Activated gamma-delta T cell treated with Interleukin-2 at 50 U/mL for 16 hours (primary cell): ENCODE results near the gene BRD9.
"Not testable (repeated sequence)": the region's sequence is repeated elsewhere in the genome, so short reads cannot be mapped to it uniquely, and the experiment has no call there.

ENCODE experiments used
- DNase-seq: peaks from one replicate; pipeline ENCODE4 v3.0.0-alpha.2; 2020

BRD9 gene

GRCh38 chr5:922436-923280 lies 30.1 kb upstream of the BRD9 start:
- DNase-seq = no peak

DNA sequence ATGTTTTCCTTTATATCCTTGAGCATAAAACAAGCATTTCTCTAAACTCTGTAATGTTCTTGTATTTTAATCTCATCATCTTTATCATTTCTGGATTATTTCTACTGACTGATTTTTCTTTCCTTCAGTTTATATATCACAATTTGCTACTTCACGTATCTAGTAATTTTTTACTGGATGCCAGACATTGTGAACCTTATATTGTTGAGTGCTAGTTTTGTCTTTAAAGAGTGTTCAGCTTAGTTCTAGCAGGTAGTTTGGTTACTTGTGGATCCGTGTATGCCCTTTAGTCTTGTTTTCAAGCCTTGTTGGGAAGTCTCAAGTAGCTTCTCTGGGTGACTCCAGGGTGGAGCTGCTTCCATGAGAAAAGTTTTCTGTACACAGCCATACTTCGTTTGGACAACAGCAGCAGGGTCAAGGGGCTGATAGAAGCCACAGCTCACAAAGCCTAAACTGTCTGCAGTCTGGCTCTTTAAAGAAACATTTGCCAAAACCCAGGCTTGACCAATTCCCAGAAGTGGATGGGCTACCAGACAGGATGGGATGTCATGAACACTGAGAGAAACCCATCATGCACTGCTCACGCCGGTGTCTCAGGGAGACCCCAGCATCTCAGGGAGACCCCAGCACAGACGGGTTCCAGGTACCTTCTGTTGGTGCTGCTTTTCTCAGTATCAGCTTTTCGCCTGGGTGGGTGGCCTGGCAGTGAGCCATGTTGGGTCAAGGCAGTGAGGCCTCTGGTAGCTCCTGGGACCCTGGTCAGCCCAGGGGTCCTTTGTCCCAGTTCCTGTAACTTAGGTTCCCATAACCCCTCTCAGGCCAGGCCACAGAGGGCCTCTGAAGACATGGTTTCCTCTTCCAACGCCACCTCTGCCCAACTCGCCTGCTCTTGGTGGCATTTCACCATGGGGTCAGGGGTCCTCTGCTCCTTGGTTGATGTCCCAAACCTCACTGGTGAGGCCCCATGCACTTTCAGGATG lies 29.1 kb upstream of the BRD9 start:
- DNase-seq = no peak

DNA sequence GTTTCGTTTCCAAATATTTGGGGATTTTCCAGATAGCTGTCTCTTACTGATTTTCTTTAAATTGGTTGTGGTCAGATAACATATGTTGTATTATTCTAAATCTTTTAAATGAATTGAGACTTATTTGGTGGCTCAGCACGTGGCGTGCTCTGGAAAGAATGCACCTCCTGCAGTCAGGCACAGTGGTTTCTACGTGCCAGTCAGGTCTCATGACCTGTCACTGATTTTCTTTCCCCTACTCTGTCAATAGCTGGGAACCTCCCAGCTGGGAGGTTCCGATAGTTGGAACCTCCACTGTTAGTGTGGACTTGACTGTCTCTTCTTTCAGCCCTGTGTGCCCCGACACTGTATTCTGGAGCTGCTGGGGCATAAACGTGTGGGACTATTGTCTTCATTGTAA lies 27.7 kb upstream of the BRD9 start:
- DNase-seq = no peak

DNA sequence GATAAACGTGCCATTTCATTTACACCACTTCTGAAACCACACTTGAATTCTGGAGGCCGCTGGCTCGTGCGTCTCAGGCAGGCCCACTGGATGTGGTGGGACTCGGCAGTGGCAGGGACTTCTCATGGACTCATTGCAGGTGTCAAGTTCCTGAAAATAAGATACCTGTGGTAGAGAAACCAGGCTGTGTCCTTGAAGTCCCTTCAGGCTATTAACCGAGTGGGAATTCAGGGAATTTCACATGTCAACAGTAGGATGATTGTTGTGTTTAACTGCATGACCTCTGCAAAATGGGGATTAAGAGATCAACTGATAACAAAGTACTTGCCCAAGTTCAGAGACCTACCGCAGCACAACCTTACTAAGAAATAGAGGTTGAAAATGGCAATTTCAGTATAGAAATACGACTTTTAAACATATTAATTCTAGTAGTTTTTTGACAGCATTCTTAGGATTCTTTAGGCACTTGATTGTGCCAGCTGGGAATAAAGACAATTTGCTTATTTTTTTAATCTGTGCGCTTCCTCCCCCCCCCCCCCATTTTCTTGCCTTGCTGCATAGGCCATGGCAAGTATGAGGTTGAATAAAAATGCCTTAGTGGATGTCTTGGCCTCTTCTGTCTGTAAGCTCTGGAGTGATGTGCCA lies 26.9 kb upstream of the BRD9 start:
- DNase-seq = no peak

DNA sequence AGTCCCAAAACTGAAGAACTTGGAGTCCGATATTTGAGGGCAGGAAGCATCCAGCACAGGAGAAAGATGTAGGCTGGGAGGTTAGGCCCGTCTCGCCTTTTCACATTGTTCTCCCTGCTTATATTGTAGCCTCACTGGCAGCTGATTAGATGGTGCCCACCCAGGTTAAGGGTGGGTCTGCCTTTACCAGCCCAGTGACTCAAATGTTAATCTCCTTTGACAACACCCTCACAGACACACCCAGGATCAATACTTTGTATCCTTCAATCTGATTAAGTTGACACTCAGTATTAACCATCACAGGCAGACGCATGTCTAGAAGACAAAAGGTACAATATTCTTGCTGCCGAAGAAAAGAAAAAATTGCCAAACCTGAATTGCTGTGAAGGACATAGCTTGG lies 26.1 kb upstream of the BRD9 start:
- not testable (repeated sequence) for DNase-seq

DNA sequence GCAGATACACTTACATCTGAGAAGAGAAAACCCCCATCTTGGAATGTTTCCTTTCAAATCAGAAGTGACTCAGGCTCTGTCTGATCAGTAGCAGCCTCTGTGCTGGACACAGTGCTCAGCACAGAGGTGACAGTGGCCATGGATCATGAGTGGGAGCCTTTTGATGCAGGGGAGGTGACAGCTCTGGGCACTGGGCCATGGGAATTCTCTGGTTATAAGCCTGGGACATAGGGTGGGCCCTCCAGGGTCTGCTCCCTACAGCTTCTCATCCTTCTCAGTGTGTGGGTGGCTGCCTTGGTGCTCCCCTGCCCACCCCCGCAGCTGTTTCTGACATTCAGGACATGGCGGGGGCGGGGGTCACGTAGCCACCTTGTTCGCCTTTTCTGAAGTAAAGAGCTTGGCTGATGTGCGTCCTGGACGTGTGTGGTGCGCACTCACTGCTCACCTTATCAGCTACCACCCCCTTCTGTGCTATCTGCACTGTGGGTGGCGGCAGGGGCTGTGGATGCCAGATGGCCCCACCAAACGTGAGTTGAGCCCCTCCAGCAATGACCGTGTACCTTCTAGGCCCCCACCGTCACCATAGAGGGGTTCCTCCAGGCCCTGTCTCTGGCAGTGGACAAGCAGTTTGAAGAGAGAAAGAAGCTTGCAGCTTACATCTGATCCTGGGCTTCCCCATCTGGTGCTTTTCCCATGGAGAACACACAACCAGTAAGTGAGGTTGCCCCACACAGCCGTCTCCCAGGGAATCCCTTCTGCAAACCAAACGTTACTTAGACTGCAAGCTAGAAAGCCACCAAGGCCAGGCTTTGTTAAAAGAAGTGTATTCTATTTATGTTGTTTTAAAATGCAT lies 24.1 kb upstream of the BRD9 start:
- DNase-seq = no peak

- DNase-seq = no peak
Observed at GRCh38 chr5:915946-916345, 23.3 kb upstream of the BRD9 start.

DNA sequence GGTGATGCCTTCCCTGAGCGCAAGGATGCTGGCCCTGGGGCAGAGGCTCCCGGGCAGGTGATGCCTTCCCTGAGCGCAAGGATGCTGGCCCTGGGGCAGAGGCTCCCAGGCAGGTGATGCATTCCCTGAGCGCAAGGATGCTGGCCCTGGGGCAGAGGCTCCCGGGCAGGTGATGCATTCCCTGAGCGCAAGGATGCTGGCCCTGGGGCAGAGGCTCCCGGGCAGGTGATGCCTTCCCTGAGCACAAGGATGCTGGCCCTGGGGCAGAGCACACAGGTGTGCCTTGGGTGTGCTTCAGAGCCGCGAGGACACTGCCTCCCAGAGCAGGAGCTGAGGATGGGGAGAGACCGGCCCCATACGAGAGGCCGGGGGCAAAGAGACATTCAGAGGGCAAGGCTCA lies 22.7 kb upstream of the BRD9 start:
- DNase-seq = not testable (repeated sequence)

GRCh38 chr5:914612-915011 lies 22.0 kb upstream of the BRD9 start:
- DNase-seq = no peak

DNA sequence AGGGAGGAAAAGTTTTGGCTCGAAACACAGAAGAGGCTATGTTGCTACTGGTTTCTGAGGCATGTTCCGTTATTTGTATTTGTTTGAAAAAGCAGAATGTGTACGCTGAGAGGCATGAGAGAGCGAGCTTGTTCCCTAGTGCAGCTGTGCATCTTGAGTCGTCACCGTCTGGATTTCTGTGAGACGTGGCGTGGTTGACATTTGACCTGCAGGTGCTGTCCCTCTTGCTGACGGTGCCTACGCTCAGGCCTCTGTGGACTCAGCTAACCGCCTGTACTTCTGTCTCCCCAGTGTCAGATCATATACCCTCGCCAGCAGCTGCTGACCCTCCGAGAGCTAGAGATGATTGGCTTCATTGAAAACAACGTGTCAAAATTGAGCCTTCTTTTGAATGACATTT lies 21.6 kb upstream of the BRD9 start:
- DNase-seq = no peak

- DNase-seq = no peak
Observed at GRCh38 chr5:912280-913091, 19.9 kb upstream of the BRD9 start.

- no peak for DNase-seq
Observed at GRCh38 chr5:911601-912000, 19.0 kb upstream of the BRD9 start.

DNA sequence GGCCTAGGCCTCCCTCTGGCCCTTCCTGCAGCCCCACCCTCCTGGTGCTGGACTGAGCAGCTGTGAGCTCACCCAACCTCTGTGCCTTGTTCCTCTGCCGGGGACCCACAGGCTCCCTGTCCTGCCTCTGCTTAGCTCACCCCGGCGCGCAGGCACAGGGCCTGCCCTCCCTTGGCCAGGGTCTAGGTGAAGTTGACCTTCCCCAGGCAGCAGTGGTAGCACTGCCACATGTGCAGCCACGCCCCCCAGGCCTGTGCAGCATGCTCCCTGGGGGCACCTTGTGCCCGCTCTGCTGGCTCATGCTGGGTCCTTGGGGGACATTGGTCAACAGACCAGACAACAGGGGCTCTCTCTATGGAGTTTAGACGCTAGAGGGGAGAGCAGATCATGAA lies 18.2 kb upstream of the BRD9 start:
- DNase-seq = no peak

GRCh38 chr5:909994-910768 lies 17.6 kb upstream of the BRD9 start:
- no peak for DNase-seq

DNA sequence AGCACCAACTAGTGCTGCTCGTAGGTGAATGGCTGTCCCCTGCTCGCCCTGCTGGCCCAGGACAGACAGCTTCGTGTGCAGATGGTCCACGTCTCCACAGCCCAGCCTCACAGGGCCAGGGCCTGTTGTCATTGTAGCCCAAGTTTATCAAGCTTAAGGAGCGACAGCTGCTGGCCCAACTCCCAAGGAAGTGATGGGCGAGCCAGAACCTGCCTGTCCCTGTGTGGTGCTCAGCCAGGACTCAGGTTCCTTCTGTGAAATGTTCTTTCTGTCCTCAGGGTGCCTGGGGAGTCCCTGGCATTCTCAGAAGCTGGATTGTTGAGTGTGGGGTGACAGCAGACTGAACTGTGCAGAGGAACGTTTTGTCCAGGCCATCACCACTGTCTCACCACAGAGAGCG lies 16.5 kb upstream of the BRD9 start:
- no peak for DNase-seq

DNA sequence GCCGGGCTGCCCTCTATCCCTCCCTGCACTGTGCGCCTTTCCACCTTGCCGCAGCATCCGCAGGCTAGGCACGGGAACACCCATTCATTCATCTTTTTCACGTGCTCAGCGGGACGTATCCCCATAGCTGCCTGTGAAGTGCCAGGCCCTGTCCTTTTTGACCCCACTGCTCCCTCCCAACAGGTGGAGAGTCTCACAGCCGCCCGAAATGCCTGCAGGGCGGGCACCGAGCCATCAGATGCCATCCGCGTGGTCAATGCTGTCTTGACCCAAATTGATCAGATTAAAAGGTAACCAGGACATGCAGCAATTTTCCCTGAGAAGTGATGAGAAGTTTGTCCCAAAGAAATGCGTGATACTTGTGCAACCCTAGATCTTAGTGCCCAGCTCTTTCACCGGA lies 15.6 kb upstream of the BRD9 start:
- no peak for DNase-seq

DNA sequence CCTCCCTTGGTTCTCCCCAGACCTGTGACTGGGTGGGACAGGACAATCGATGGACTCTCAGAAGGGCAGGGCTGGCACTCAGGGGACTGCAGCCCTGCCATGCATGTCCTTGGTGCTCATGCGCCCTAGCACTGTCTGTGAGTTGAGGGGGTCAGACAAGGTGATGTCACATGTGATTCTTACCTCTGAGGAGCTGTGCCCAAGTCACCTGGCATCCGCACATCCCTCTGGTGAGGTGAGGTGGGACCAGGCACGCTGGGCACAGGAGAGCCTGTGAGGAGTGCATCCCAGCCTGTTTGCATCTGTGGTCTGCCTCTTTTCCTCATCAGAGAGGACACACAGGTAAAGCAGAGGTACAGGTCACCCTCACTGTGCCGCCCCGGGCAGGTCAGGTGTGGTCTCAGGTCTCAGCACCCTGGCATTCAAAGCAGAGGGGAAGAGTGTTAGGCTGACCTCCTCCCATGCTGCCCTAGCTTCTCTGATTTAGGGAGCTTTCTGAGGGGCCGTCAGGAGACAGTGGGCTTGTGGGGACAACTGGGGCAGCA lies 14.8 kb upstream of the BRD9 start:
- no peak for DNase-seq

DNA sequence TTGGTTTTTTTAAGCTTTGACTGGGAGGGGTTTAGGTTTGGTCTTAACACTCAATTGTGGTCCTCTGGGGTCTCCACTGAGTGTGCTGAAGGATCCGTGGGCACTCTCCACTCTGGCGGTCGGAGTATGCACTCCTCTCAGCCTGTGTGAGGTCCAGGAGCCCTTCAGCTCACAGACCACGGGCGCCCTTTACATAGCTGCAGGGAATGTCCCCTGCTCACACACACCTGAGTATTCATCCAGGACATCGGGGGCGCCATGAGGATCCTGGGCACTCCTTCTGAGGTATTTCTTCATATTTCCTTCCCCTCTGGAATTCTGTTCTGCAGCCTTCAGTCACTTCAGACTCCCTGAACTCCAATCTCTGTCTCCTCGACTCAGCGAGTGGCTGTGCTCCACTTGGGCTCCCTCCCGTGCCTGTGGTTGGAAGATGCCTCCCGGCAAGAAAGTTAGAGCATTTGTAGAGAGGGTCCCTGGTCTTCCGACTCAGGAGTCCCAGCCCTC lies 12.6 kb upstream of the BRD9 start:
- DNase-seq = no peak

DNA sequence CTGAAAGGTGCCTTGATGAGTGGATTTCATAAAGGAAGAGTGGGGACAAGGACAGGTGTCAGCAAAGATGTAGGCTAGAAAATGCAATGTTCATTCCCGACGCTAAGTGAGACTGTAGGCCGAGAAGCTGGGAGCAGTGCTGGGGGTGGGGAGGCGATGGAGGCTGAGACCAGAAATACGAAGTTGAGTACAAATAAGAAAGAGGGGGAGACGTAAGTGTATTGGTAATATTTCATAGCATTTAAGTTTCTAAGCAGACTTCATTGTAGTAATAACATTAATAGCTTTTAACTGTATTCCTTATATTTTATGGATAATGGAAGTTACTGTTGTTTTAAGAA lies 11.1 kb upstream of the BRD9 start:
- DNase-seq = no peak
